GM21723 (cell line): ENCODE data around the gene KNL1.
"Not testable (repeated sequence)": the region's sequence is repeated elsewhere in the genome, so short reads cannot be mapped to it uniquely, and the experiment has no call there.

Experiments used
- ATAC-seq: cut with Tn5 transposase; IDR thresholded peaks from one replicate; pipeline ENCODE4 v1.9.1; 2021; ENCODE audit warnings: mild to moderate bottlenecking, moderate library complexity; ENCODE audit not compliant: unreplicated experiment

The KNL1 gene

GRCh38 chr15:40660686-40661085 is 66.6 kb downstream of the KNL1 start:
- no peak for ATAC-seq

- no peak for ATAC-seq
Measured at GRCh38 chr15:40664909-40665308, 70.9 kb downstream of the KNL1 start.

DNA sequence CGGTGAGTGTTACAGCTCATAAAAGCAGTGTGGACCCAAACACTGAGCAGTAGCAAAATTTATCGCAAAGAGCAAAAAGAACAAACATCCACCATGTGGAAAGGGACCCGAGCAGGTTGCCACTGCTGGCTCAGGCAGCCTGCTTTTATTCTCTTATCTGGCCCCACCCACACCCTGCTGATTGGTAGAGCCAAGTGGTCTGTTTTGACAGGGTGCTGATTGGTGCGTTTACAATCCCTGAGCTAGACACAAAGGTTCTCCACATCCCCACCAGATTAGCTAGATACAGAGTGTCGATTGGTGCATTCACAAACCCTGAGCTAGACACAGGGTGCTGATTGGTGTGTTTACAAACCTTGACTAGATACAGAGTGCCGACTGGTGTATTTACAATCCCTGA is 82.2 kb downstream of the KNL1 start:
- ATAC-seq: not testable (repeated sequence)

- not testable (repeated sequence) for ATAC-seq
Measured at GRCh38 chr15:40676906-40677305, 82.9 kb downstream of the KNL1 start.

DNA sequence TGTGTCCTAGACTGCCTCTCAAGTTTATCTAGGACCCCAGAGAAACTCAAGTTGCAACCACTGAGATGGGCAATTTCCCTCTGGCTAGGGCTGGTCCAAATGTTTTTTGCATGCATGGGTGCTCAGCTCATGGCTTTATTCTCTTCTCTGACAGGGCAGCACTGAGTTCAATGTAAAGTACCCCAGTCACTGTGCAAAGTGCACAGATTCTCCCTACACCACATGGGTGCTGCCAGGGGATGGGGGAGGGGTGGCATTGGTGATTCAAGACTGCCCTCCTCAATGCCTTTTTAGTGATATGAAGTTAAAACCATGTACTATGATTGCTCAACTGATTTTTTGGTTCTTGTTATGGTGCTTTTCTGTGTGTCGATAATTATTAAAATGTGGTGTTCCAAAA is 86.1 kb downstream of the KNL1 start:
- ATAC-seq: no peak

GRCh38 chr15:40680959-40681358 is 86.9 kb downstream of the KNL1 start:
- not testable (repeated sequence) for ATAC-seq

DNA sequence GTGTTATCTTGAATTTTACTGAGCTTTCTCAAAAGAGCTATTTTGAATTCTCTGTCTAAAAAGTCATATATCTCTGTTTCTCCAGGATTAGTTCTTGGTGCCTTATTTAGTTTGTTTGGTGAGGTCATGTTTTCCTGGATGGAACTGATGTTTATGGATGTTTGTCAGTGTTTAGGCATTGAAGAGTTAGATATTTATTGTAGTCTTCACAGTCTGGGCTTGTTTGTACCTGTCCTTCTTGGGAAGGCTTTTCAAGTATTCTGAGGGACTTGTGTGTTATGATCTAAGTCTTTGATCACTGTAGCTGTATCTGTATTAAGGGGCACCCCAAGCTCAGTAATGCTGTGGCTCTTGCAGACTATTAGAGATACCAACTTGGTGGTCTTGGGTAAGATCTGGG is 90.3 kb downstream of the KNL1 start:
- no peak for ATAC-seq

GRCh38 chr15:40685376-40685775 is 91.3 kb downstream of the KNL1 start:
- ATAC-seq: no peak

DNA sequence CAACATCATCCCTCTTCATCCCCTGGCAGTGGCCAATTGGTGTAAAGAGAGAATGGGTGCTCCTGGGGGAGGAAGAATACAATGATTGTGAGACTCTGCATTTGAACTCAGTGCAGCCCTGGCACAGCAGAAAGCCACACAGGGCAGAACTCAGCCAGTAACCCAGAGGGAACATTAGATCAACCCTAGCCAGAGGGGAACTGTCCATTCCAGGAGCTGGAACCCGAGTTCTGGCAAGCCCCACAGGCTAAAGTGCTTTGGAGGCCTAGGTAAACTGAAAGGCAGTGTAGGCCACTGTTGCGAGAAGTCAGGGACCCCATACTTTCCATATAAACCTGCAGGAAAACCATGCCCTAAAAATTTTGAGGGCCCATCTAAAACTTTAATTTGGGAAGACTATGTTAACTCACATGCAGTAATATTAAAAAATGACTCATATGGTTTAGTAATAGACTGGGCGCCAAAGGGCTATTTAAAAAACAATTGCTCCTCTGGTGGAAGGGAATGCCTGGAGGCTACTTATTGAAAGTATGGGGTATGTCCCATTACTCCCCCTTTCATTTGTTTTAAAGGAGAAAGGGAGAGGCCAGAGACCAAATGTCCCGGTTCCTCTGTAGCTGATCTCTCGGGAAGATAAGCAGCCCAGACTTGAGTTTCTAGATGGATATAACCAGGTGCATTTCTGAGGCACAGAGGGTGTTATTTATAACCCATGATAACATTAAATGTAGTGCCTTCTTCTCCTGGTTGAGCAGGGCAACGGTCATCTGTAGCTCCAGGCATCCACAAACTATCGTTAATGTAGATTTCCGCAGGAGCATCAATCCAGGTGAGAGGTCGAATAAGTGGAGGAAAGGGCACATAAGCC is 95.1 kb downstream of the KNL1 start:
- ATAC-seq: no peak

DNA sequence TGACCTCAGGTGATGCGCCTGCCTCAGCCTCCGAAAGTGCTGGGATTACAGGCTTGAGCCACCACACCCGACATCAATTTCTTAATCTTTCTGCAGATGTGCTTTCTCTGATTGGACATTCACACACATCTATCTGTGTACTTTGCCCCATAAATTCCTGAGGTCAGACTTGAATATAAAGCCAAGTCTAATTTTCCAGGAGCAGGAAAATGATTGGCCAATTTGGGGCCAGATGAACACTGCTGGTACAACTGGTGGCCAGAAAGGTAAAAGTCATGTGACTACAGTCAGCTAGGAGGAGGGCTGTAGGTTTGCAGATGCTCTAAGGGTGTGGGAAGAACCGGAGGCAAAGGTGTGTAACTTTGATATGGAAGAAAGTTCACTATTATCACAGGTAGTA is 97.7 kb downstream of the KNL1 start:
- no peak for ATAC-seq

DNA sequence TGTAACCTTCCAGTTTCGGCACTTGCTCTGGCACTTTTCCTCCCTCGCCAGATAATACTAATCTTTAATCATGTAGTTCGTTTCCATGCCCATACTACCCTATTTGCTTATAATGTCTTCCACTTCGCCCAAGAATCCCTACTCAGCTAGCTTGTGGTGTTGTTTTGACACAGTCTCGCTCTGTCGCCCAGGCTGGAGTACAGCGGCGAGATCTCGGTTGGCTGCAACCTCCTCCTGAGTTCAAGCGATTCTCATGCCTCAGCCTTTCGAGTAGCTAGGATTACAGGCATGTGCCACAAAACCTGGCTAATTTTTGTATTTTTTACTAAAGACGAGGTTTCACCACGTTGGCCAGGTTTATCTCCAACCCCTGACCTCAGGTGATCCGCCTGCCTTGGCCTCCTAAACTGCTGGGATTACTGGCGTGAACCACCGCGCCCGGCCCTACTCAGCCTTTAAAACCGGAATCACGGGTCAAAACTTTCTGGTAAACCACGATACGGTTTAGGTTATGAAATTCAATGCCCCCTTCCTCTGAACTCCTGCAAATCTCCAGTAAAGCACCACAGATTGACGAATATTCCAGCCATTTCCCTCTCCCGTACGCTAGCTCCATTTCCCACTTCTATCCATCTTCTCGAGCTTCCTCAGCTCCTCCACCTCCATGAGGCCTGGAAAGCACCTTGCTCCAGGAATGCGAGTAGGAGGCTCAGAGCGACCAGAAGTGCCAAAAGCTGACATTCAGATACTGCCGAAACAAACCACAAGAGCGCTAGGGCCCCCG is 100.0 kb downstream of the KNL1 start:
- peak; percentile 10 for ATAC-seq

- ATAC-seq: peak; percentile 87
Measured at GRCh38 chr15:40694688-40695468, 100.8 kb downstream of the KNL1 start, which contains the start of gene RAD51. Gene RAD51 (plus strand): TSS chr15:40695174. CDS start chr15:40698759, 3,585 bp downstream.

DNA sequence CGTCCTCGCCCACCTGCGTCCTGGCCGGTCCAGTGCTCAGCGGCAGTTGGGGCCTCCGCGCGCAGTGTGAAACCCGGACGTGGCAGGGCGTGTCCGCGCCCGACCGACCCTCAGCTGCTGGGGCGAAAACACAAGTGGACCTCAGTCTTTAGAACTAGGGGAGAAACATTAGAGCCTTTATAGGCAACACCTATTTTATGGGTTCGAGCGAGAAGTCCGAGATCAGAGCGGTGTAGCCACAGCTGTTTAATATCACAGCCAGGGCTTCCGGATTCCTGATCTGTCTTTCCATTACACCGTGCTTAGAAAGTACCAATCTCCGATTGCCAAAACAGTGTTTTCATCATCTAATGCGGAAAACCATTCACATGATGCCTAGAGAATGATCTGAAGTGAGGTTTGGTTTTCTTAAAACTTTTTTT is 101.4 kb downstream of the KNL1 start:
- ATAC-seq: peak; percentile 35

DNA sequence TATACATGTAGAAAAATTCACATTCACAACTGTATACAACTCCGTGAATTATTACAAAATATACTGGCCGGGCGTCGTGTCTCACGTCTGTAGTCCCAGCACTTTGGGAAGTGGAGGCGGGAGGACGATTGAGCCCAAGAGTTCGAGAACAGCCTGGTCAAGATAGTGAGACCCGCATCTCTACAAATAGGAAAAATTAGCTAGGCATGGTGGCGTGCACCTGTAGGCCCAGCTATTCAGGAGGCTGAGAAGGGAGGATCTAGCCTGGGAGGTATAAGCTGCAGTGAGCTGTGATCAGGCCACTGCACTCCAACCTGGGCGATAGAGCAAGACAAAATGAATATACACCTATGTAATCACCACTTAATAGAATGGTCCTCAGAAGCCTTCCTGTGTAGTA is 102.2 kb downstream of the KNL1 start:
- no peak for ATAC-seq

GRCh38 chr15:40697916-40698315 is 103.9 kb downstream of the KNL1 start:
- ATAC-seq: no peak

GRCh38 chr15:40702077-40702476 is 108.0 kb downstream of the KNL1 start:
- no peak for ATAC-seq

GRCh38 chr15:40706121-40706520 is 112.1 kb downstream of the KNL1 start:
- ATAC-seq: no peak
